Astrocyte (in vitro differentiated cells and primary cell): ENCODE results near the gene CDKN1A. TPM values are rescaled to one million over a fixed set of nuclear protein-coding genes. Genes with fewer than 3 reads are reported as not detected.

Experiments used
- DNase-seq: peaks from one replicate; pipeline ENCODE4 v3.0.0-alpha.2; 2010; ENCODE audit warnings: low read depth
- FAIRE-seq: peaks from 2 replicates; lab custom pipeline; 2011; peaks lifted over from hg19 to GRCh38; lab: Jason Lieb, UNC
- H2AFZ ChIP-seq: 2 replicates; pipeline ENCODE4 v1.6.0; 2012; ENCODE audit warnings: low read depth, low read length, inconsistent platforms
- H3K27ac ChIP-seq: 2 replicates; pipeline ENCODE4 v1.5.1; 2011; ENCODE audit warnings: low read depth, low read length, inconsistent platforms
- H3K27me3 ChIP-seq: 2 replicates; pipeline ENCODE4 v1.6.0; 2011; ENCODE audit warnings: low read length, inconsistent platforms; ENCODE audit not compliant: insufficient read depth
- H3K36me3 ChIP-seq: 2 replicates; pipeline ENCODE4 v1.5.1; 2011; ENCODE audit warnings: low read length, inconsistent platforms; ENCODE audit not compliant: insufficient read depth
- H3K4me1 ChIP-seq: 2 replicates; pipeline ENCODE4 v1.5.1; 2011; ENCODE audit warnings: low read length, inconsistent platforms; ENCODE audit not compliant: insufficient read depth
- H3K4me2 ChIP-seq: 2 replicates; pipeline ENCODE4 v1.6.0; 2012; ENCODE audit warnings: low read length, inconsistent platforms
- H3K4me3 ChIP-seq: 2 replicates; pipeline ENCODE4 v1.5.1; 2011; ENCODE audit warnings: low read depth, mild to moderate bottlenecking, low read length, inconsistent platforms; ENCODE audit not compliant: insufficient read depth
- H3K79me2 ChIP-seq: 2 replicates; pipeline ENCODE4 v1.6.0; 2012; ENCODE audit warnings: mild to moderate bottlenecking, low read length, inconsistent platforms; ENCODE audit not compliant: insufficient read depth
- H3K9ac ChIP-seq: 2 replicates; pipeline ENCODE4 v1.6.0; 2012; ENCODE audit warnings: mild to moderate bottlenecking, low read length, inconsistent platforms
- H3K9me3 ChIP-seq: 2 replicates; pipeline ENCODE4 v1.5.1; 2012; ENCODE audit warnings: low read depth, mild to moderate bottlenecking, low read length, inconsistent platforms; ENCODE audit not compliant: insufficient read depth
- H4K20me1 ChIP-seq: 2 replicates; pipeline ENCODE4 v1.6.0; 2012; ENCODE audit warnings: low read length, inconsistent platforms; ENCODE audit not compliant: insufficient read depth
- H3K27ac Mint-ChIP-seq: one replicate; pipeline ENCODE4 v1.8.0; 2021; ENCODE audit warnings: mild to moderate bottlenecking, mixed read lengths; ENCODE audit not compliant: unreplicated experiment
- H3K27me3 Mint-ChIP-seq: one replicate; pipeline ENCODE4 v1.8.0; 2021; ENCODE audit warnings: low read depth, mixed read lengths; ENCODE audit not compliant: unreplicated experiment
- H3K36me3 Mint-ChIP-seq: one replicate; pipeline ENCODE4 v1.8.0; 2021; ENCODE audit warnings: low read depth, mixed read lengths; ENCODE audit not compliant: unreplicated experiment
- H3K4me1 Mint-ChIP-seq: one replicate; pipeline ENCODE4 v1.8.0; 2021; ENCODE audit warnings: low read depth, mixed read lengths; ENCODE audit not compliant: unreplicated experiment
- H3K4me3 Mint-ChIP-seq: one replicate; pipeline ENCODE4 v1.8.0; 2021; ENCODE audit warnings: mild to moderate bottlenecking, moderate library complexity, mixed read lengths; ENCODE audit not compliant: unreplicated experiment
- H3K9me3 Mint-ChIP-seq: one replicate; pipeline ENCODE4 v1.8.0; 2021; ENCODE audit warnings: mild to moderate bottlenecking, mixed read lengths; ENCODE audit not compliant: unreplicated experiment
- CTCF ChIP-seq: IDR thresholded peaks from 2 replicates; pipeline ENCODE4 v1.5.1; 2011; ENCODE audit warnings: low read depth, mild to moderate bottlenecking, inconsistent platforms, low read length, moderate library complexity; ENCODE audit not compliant: insufficient read depth
- EZH2 ChIP-seq: IDR thresholded peaks from 2 replicates; pipeline ENCODE4 v1.6.1; 2012; ENCODE audit warnings: mild to moderate bottlenecking, low read length, inconsistent platforms; ENCODE audit not compliant: insufficient read depth
- total RNA-seq: library from RNA; stranded (reverse); gene quantifications from 2 replicates; pipeline ENCODE4 v1.2.1, GENCODE V29; 2021

CDKN1A gene
- total RNA-seq, 1 donor from 2014 or later, result 1,014 TPM

DNA sequence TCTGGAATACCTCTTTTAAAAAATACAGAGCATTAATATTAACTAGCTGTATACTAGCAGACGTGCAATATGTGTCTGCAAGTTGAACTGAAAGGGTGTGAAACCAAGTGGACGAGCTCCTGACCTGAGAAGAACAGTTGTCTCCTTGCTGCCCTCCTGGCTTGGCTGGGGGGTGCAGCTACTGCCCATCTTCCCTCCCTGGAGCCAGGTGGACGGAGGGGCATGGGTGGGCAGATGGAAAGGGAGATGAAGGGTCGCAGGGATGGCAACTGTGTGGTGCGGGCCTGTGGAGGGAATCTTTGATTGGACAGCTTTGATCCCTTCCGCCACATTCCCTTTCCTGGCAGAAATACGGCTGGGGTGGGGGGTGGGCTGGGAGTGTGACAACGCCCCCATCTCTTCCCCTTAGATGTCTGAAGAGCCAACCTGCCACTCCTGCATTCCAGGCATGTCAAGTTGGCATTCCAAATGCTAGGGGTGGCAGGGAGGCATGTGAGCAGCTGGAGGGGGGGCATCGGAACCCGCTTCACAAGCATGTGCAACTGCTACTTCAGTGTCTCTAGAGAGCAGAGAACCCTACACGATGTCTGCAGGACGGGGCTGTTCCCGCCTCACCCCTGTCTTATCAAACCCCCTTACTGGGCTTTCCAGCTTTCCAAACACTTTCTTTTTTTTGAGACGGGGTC, 47.0 kb upstream of the CDKN1A start:
- Histone ChIP-seq H2AFZ (no peak overlapping the region), H3K27me3 (no peaks in the 10 kb centered on the region), H4K20me1 (peaks cover 6% of the 10 kb centered on the region), H3K4me2 (no peak overlapping the region), H3K4me3 (no peak overlapping the region), H3K9ac (no peak overlapping the region), H3K4me1 (peaks cover 7% of the 10 kb centered on the region), H3K36me3 (no peaks in the 10 kb centered on the region), H3K9me3 (no peaks in the 10 kb centered on the region), H3K27ac (no peak overlapping the region), H3K79me2 (no peaks in the 10 kb centered on the region)
- Mint-ChIP-seq H3K4me1 (peaks cover 13% of the 10 kb centered on the region), H3K9me3 (no peaks in the 10 kb centered on the region), H3K36me3 (no peaks in the 10 kb centered on the region), H3K27ac (no peak overlapping the region), H3K27me3 (peaks cover 14% of the 10 kb centered on the region), H3K4me3 (no peak overlapping the region)
- no peak for DNase-seq
- no peak for FAIRE-seq
- TF ChIP-seq EZH2 (no peak), CTCF (no peak)

DNA sequence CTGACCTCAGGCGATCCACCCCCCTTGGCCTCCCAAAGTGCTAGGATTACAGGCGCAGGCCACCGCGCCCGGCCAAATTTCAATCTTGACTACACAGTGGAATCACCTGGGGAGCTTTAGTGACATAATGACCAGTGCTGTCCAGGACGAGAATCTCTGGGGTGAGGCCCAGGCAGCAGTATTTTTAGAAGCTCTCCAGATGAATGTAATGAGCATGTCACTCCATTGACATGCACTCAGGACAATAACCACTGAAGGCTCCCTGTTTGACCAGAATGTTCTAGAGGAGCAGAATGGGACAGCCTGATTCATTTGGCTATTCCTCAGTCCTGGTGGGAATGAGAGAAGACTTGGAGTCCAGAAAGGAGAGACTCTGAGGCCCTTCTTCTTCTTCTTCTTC, 45.1 kb upstream of the CDKN1A start:
- no peaks in the 10 kb centered on the region for H3K36me3 ChIP-seq
- DNase-seq (no peak), FAIRE-seq (no peak)
- H3K27ac ChIP-seq, result no peak overlapping the region
- Mint-ChIP-seq H3K36me3 (no peaks in the 10 kb centered on the region), H3K27me3 (peaks cover 14% of the 10 kb centered on the region), H3K4me1 (peaks cover 9% of the 10 kb centered on the region), H3K9me3 (no peaks in the 10 kb centered on the region), H3K4me3 (no peak overlapping the region), H3K27ac (no peak overlapping the region)
- H4K20me1 ChIP-seq, result peaks cover 6% of the 10 kb centered on the region
- no peak overlapping the region for H2AFZ ChIP-seq
- H3K79me2 ChIP-seq, result no peaks in the 10 kb centered on the region
- peaks cover 7% of the 10 kb centered on the region for H3K4me1 ChIP-seq
- peak overlapping the region; percentile 65 for H3K4me2 ChIP-seq
- H3K9ac ChIP-seq, result no peak overlapping the region
- H3K9me3 ChIP-seq, result no peaks in the 10 kb centered on the region
- H3K27me3 ChIP-seq, result no peaks in the 10 kb centered on the region
- TF ChIP-seq CTCF, result no peak
- TF ChIP-seq EZH2, result no peak
- no peak overlapping the region for H3K4me3 ChIP-seq

GRCh38 chr6:36633915-36634314, 44.6 kb upstream of the CDKN1A start:
- FAIRE-seq (no peak), DNase-seq (peak; percentile 89)
- H2AFZ ChIP-seq, result no peak overlapping the region
- no peaks in the 10 kb centered on the region for H3K79me2 ChIP-seq
- no peaks in the 10 kb centered on the region for H3K9me3 ChIP-seq
- peak overlapping the region; percentile 65 for H3K4me2 ChIP-seq
- H4K20me1 ChIP-seq, result peaks cover 6% of the 10 kb centered on the region
- Mint-ChIP-seq H3K27ac (peak overlapping the region; percentile 34), H3K36me3 (no peaks in the 10 kb centered on the region), H3K9me3 (no peaks in the 10 kb centered on the region), H3K27me3 (peaks cover 14% of the 10 kb centered on the region), H3K4me3 (no peak overlapping the region), H3K4me1 (peaks cover 9% of the 10 kb centered on the region)
- H3K27ac ChIP-seq, result no peak overlapping the region
- peak overlapping the region; percentile 24 for H3K9ac ChIP-seq
- TF ChIP-seq CTCF (no peak), EZH2 (no peak)
- H3K36me3 ChIP-seq, result no peaks in the 10 kb centered on the region
- H3K4me1 ChIP-seq, result peaks cover 7% of the 10 kb centered on the region
- H3K4me3 ChIP-seq, result no peak overlapping the region
- H3K27me3 ChIP-seq, result no peaks in the 10 kb centered on the region
